Measurements from ENCODE around the gene CRELD2. TPM values are rescaled to one million over a fixed set of nuclear protein-coding genes. Genes with fewer than 3 reads are reported as not detected.

CRELD2 gene
- polyA plus RNA-seq, 1 donor (not counting 4 experiments of a cell fraction or from before 2014, with no cell fraction given): 33.5 TPM

GRCh38 chr22:49911881-49912625, 6.4 kb upstream of the CRELD2 start:
- Histone ChIP-seq H4K20me1 (ENCODE audit: control insufficient read depth, extremely low read depth, insufficient read depth, low read length) (no peaks in the 10 kb centered on the region), H3K27ac (ENCODE audit: control insufficient read depth, insufficient read depth, low read length) (no peak overlapping the region), H3K4me3 (ENCODE audit: control insufficient read depth in 2 of 3, extremely low read depth in 1 of 3, insufficient read depth in 2 of 3, low read depth in 1 of 3, low read length in 3 of 3) (no peak overlapping the region), H3K9me3 (ENCODE audit: control insufficient read depth, low read depth, low read length) (no peaks in the 10 kb centered on the region), H2AFZ (ENCODE audit: control insufficient read depth, low read length) (no peak overlapping the region), H3K36me3 (ENCODE audit: control insufficient read depth in 2 of 2, extremely low read depth in 1 of 2, insufficient read depth in 2 of 2, low read length in 2 of 2) (peaks cover 5 to 13% of the 10 kb centered on the region in 2 experiments), H3K79me2 (ENCODE audit: control insufficient read depth, insufficient read depth, low read length) (peaks cover 6% of the 10 kb centered on the region), H3K4me2 (ENCODE audit: control insufficient read depth, extremely low read depth, insufficient read depth, low read depth, low read length) (no peak overlapping the region), H3K9ac (ENCODE audit: control insufficient read depth, extremely low read depth, insufficient read depth, low read length) (no peak overlapping the region), H3K4me1 (ENCODE audit: control insufficient read depth, extremely low read depth, insufficient read depth, low read length) (peaks cover 2% of the 10 kb centered on the region), H3K9me1 (ENCODE audit: control insufficient read depth, extremely low read depth, insufficient read depth, low read length) (no peaks in the 10 kb centered on the region), H3K27me3 (ENCODE audit: control insufficient read depth, extremely low read depth, insufficient read depth, low read length) (no peaks in the 10 kb centered on the region)
- no peak for DNase-seq (ENCODE audit: low read depth, low spot score)
- dilution Hi-C loops (cut with MboI; ENCODE audit: extremely low pct_ligation_motif_present, low sequenced_read_pairs): no loop called here
- no peak for FAIRE-seq
- TF ChIP-seq EZH2 (IDR thresholded peaks at IDR 0.05; ENCODE audit: low read length) (no peak), CTCF (optimal IDR thresholded peaks at IDR 0.05 in 1 of 3, IDR thresholded peaks at IDR 0.05 in 1 of 3, conservative IDR thresholded peaks at IDR 0.05 in 1 of 3; ENCODE audit: extremely low read depth in 1 of 3, insufficient read depth in 2 of 3, low read length in 3 of 3) (no peak)

DNA sequence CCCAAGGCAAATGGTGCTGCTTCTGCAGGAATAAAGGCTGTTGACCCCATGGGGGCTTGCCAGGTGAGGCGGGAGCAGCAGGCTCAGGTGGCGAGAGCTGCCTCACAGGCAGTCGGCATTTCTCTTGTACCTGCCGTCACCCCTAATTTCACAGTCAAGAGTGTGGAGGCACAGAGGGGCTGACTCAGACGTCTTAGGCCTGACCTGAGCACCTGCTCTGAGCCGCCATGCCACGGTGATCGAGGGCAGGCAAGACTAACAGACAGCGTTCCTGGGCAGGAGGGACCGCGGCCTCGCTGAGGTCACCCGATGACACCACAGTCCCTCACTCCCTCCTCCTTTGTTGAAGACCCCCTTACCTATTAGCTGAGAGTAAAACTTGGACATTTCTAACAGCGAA, 5.4 kb upstream of the CRELD2 start:
- no peak overlapping the region for H3K27ac ChIP-seq (ENCODE audit: control insufficient read depth, insufficient read depth, low read length)
- DNase-seq (ENCODE audit: low read depth, low spot score): no peak
- no peak for FAIRE-seq
- H3K27me3 ChIP-seq (ENCODE audit: control insufficient read depth, extremely low read depth, insufficient read depth, low read length): no peaks in the 10 kb centered on the region
- H3K9ac ChIP-seq (ENCODE audit: control insufficient read depth, extremely low read depth, insufficient read depth, low read length): no peak overlapping the region
- H3K4me2 ChIP-seq (ENCODE audit: control insufficient read depth, extremely low read depth, insufficient read depth, low read depth, low read length): no peak overlapping the region
- H3K79me2 ChIP-seq (ENCODE audit: control insufficient read depth, insufficient read depth, low read length): peaks cover 7% of the 10 kb centered on the region
- no peaks in the 10 kb centered on the region for H4K20me1 ChIP-seq (ENCODE audit: control insufficient read depth, extremely low read depth, insufficient read depth, low read length)
- no peak overlapping the region for H2AFZ ChIP-seq (ENCODE audit: control insufficient read depth, low read length)
- H3K9me3 ChIP-seq (ENCODE audit: control insufficient read depth, low read depth, low read length): no peaks in the 10 kb centered on the region
- dilution Hi-C loops (cut with MboI; ENCODE audit: extremely low pct_ligation_motif_present, low sequenced_read_pairs): no loop called here
- peaks cover 6% of the 10 kb centered on the region for H3K4me1 ChIP-seq (ENCODE audit: control insufficient read depth, extremely low read depth, insufficient read depth, low read length)
- H3K9me1 ChIP-seq (ENCODE audit: control insufficient read depth, extremely low read depth, insufficient read depth, low read length): no peaks in the 10 kb centered on the region
- TF ChIP-seq CTCF (optimal IDR thresholded peaks at IDR 0.05 in 1 of 3, IDR thresholded peaks at IDR 0.05 in 1 of 3, conservative IDR thresholded peaks at IDR 0.05 in 1 of 3; ENCODE audit: extremely low read depth in 1 of 3, insufficient read depth in 2 of 3, low read length in 3 of 3) (no peak), EZH2 (IDR thresholded peaks at IDR 0.05; ENCODE audit: low read length) (no peak)
- H3K36me3 ChIP-seq (ENCODE audit: control insufficient read depth in 2 of 2, extremely low read depth in 1 of 2, insufficient read depth in 2 of 2, low read length in 2 of 2): peaks cover 2 to 13% of the 10 kb centered on the region in 2 experiments
- H3K4me3 ChIP-seq (ENCODE audit: control insufficient read depth in 2 of 3, extremely low read depth in 1 of 3, insufficient read depth in 2 of 3, low read depth in 1 of 3, low read length in 3 of 3): no peak overlapping the region
